ENCODE results near the gene HIGD1B. TPM values are rescaled to one million over a fixed set of nuclear protein-coding genes. Genes with fewer than 3 reads are reported as not detected.

The HIGD1B gene
- total RNA-seq, 1 donor from 2014 or later: not detected

GRCh38 chr17:44848961-44849489, 1.3 kb downstream of the HIGD1B start:
- peaks cover 8% of the 10 kb centered on the region for H3K36me3 Mint-ChIP-seq (ENCODE audit: low read depth)
- no peaks in the 10 kb centered on the region for H3K9me3 Mint-ChIP-seq
- H3K4me3 Mint-ChIP-seq: no peak overlapping the region
- H3K4me1 Mint-ChIP-seq: peaks cover 7% of the 10 kb centered on the region
- DNase-seq (ENCODE audit: low read depth, low spot score): no peak
- TF ChIP-seq CTCF (conservative IDR thresholded peaks at IDR 0.05): no peak
- no peak overlapping the region for H3K27ac Mint-ChIP-seq (ENCODE audit: unreplicated experiment)
- no peaks in the 10 kb centered on the region for H3K27me3 Mint-ChIP-seq (ENCODE audit: low read depth)

- TF ChIP-seq CTCF (conservative IDR thresholded peaks at IDR 0.05): no peak
- Mint-ChIP-seq H3K4me3 (no peak overlapping the region), H3K36me3 (ENCODE audit: low read depth) (peaks cover 18% of the 10 kb centered on the region), H3K27me3 (ENCODE audit: low read depth) (no peaks in the 10 kb centered on the region), H3K4me1 (no peaks in the 10 kb centered on the region), H3K9me3 (no peaks in the 10 kb centered on the region), H3K27ac (ENCODE audit: unreplicated experiment) (no peak overlapping the region)
- no peak for DNase-seq (ENCODE audit: low read depth, low spot score)
These were observed 2.3 kb downstream of the HIGD1B start for GRCh38 chr17:44850025-44850424.

DNA sequence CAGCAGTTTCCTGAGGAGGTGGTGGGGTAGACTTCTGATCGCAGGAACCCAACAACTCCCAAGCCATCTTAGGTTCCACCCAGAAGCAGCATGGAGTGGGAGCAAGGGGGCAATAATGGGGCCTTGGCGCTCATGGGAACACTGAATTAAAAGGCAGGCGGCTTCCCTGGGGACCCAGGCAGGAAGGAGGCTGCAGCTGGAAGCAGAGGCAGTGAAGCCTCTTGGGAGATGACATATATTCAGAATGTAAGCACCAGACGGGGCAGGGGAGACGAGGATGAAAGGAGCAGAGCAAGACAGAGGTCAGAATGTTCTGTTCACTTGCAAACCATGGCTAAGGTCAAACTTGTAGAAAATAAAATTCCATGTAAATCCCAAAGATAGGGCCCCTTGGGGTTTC, 2.9 kb downstream of the HIGD1B start:
- Mint-ChIP-seq H3K9me3 (no peaks in the 10 kb centered on the region), H3K36me3 (ENCODE audit: low read depth) (peaks cover 18% of the 10 kb centered on the region), H3K27ac (ENCODE audit: unreplicated experiment) (peak overlapping the region; percentile 62), H3K4me3 (no peak overlapping the region), H3K4me1 (no peaks in the 10 kb centered on the region), H3K27me3 (ENCODE audit: low read depth) (no peaks in the 10 kb centered on the region)
- DNase-seq (ENCODE audit: low read depth, low spot score): no peak
- no peak for TF ChIP-seq CTCF (conservative IDR thresholded peaks at IDR 0.05)

GRCh38 chr17:44854192-44854591, 6.5 kb downstream of the HIGD1B start:
- no peaks in the 10 kb centered on the region for H3K9me3 Mint-ChIP-seq
- no peak overlapping the region for H3K4me3 Mint-ChIP-seq
- TF ChIP-seq CTCF (conservative IDR thresholded peaks at IDR 0.05): no peak
- no peaks in the 10 kb centered on the region for H3K4me1 Mint-ChIP-seq
- H3K27me3 Mint-ChIP-seq (ENCODE audit: low read depth): no peaks in the 10 kb centered on the region
- no peak for DNase-seq (ENCODE audit: low read depth, low spot score)
- H3K27ac Mint-ChIP-seq (ENCODE audit: unreplicated experiment): no peak overlapping the region
- H3K36me3 Mint-ChIP-seq (ENCODE audit: low read depth): peaks cover 23% of the 10 kb centered on the region

- Mint-ChIP-seq H3K27me3 (ENCODE audit: low read depth) (no peaks in the 10 kb centered on the region), H3K9me3 (no peaks in the 10 kb centered on the region), H3K27ac (ENCODE audit: unreplicated experiment) (no peak overlapping the region), H3K4me3 (no peak overlapping the region), H3K36me3 (ENCODE audit: low read depth) (peaks cover 18% of the 10 kb centered on the region), H3K4me1 (no peaks in the 10 kb centered on the region)
- no peak for TF ChIP-seq CTCF (conservative IDR thresholded peaks at IDR 0.05)
- no peak for DNase-seq (ENCODE audit: low read depth, low spot score)
These were observed 12.0 kb downstream of the HIGD1B start for GRCh38 chr17:44859701-44860100.
